ENCODE measurements around the gene ODAD2.

- TF ChIP-seq EZH2 (IDR thresholded peaks at IDR 0.05; ENCODE audit: insufficient read depth, low read length) (no peak), CTCF (IDR thresholded peaks at IDR 0.05; ENCODE audit: insufficient read depth, low read depth, low read length) (no peak)
These were observed 224.0 kb downstream of the ODAD2 start for GRCh38 chr10:27774831-27775230.

Data from astrocyte (in vitro differentiated cells and primary cell).